Fibroblast of pulmonary artery (primary cell): ENCODE data around the gene PPFIA4.

Experiments
- DNase-seq: peaks from one replicate; pipeline ENCODE4 v3.0.0-alpha.2; 2010; ENCODE audit warnings: low read depth
- H3K4me3 ChIP-seq: replicated peaks from 2 replicates; pipeline ENCODE4 v1.5.1; 2011; ENCODE audit warnings: low read depth, mild to moderate bottlenecking, control low read depth, low read length, moderate library complexity
- CTCF ChIP-seq: IDR thresholded peaks from 2 replicates; pipeline ENCODE4 v1.5.1; 2011; ENCODE audit warnings: mild to moderate bottlenecking, control low read depth, low read length, inconsistent platforms; ENCODE audit errors: missing control alignments

Gene PPFIA4

GRCh38 chr1:203124011-203124410, 97.7 kb downstream of the PPFIA4 start:
- no peak for DNase-seq
- no peak overlapping the region for H3K4me3 ChIP-seq
- no peak for TF ChIP-seq CTCF

- H3K4me3 ChIP-seq: no peak overlapping the region
- TF ChIP-seq CTCF: no peak
- DNase-seq: peak; percentile 28
Observed at GRCh38 chr1:203124546-203125317, 98.4 kb downstream of the PPFIA4 start.

GRCh38 chr1:203126151-203126865, 100.0 kb downstream of the PPFIA4 start:
- DNase-seq: peak; percentile 41
- no peak overlapping the region for H3K4me3 ChIP-seq
- TF ChIP-seq CTCF: peak; percentile 62

GRCh38 chr1:203126866-203127665, 100.8 kb downstream of the PPFIA4 start:
- peak overlapping the region; percentile 36 for H3K4me3 ChIP-seq
- no peak for DNase-seq
- no peak for TF ChIP-seq CTCF

GRCh38 chr1:203127666-203128430, 101.6 kb downstream of the PPFIA4 start, which contains the start of gene ADORA1:
TSS of gene ADORA1 (plus strand) at chr1:203127726. CDS start at chr1:203128842, 1,116 bp downstream.
- peak within 1 kb of the TSS; percentile 36 for H3K4me3 ChIP-seq
- peak; percentile 58 for DNase-seq

More at GRCh38 chr1:203127666-203128430, 101.6 kb downstream of the PPFIA4 start, which contains the start of gene ADORA1:
- no peak for TF ChIP-seq CTCF
